HCEC 1CT (cell line): Measurements from ENCODE around the gene VAMP4.
"Not testable (repeated sequence)": the region's sequence is repeated elsewhere in the genome, so short reads cannot be mapped to it uniquely, and the experiment has no call there.

Experiments used
- DNase-seq: peaks from one replicate; pipeline ENCODE4 v3.0.0-alpha.2; 2017

VAMP4 gene

GRCh38 chr1:171748651-171749050 is 6.8 kb upstream of the VAMP4 start:
- no peak for DNase-seq

- DNase-seq, result no peak
Observed at GRCh38 chr1:171744986-171745385, 3.1 kb upstream of the VAMP4 start.

DNA sequence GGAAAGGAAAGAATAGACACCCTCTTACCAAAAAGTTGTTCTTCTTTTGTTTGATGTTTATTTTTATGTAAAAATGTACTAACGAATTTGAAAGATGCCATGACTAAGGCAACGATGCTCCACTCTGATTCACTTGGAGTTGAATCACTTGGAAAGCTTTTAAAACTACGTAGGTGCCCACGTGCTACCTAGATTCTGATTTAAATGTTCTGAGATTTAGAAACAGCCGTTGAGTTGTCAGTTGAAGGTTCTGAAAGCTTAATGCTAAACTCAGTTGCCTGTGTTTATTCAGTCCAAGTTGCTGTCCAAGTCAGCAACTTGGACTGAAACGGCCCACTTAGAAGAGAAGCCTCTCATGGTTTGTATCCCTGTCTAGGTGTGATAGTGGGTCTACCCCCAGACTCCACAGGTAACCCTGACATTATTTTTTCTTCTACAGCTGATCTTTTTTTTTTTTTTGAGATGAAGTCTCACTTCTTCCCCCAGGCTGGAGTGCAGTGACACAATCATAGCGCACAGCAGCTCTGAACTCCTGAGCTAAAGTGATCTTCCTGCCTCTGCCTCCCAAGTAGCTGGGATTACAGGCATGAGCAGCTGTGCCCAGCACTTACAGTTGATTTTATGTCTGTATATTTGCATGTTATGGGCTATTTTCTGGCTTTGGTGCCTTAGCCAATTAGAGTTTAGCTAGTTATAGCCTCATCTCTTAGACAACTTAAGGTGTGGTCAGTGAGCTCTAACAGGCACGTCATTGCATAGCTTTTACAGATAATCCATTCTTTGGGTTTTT is 1.4 kb upstream of the VAMP4 start:
- peak; percentile 87 for DNase-seq

GRCh38 chr1:171742577-171742922 is 685 bp upstream of the VAMP4 start:
- peak; percentile 52 for DNase-seq

DNA sequence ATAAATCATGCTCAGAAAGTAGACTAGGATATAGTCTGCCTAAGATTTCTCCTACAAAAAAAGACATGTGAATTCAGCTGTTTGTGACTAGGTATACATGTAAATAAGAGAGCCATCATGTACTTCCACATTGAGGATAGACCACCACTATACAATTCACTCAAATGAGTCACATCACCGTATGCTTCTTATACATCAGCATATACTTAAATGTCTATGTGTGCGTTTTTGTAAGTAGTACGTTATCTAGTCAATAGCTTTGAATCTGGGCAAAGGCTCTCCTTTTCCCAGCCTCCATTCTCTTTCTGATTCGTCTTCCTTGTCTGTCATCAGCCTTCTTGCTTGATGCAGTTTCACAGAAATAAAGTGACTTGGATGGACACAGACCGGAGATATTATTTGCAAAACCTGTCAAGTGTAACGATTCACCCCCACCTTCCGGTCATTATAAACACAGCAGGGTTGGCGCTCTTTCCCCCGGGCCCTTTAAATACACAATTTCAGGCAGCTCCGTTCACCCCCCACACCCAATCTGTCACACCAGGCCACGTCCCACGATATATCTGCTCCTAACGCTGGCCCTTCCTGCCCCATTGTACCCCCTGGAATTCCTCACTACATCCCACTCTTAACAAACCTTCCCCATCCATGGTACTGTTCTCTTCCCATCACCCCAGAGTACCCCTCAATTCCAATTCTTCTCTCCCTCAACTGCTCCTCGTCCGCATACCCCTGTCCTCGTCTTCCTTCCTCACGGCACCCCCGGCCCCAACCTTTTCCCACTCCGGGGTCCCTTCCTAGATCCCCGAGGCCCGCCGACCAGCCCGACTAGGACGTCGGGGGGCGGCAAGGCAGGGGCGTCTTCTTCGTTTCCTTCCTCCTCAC is 636 bp downstream of the VAMP4 start:
- DNase-seq, result peak; percentile 28

DNA sequence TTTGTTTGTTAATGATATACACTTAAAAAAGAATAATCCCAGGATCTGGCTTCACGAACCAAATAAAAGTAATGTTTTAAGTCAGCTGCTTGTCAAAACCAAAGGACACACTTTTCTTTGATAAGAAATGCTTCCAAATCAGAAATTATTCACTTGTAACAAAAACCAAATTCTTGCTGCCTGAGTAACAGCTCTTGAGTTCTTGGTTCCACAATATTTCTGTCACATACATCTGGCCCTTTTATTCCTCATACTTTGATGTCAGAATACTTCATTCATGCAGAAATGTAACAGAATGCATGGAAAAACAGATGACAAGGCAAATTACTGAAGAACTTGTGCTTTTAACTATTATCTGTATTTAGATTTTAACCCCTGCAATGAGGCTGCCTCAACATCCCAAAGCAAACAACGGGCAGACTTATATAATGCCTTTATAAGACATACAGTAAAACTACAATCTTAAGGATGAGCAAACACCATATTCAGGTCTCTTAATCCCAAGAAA is 1.5 kb downstream of the VAMP4 start:
- peak; percentile 16 for DNase-seq

- peak; percentile 58 for DNase-seq
Observed at GRCh38 chr1:171739656-171740055, 2.2 kb downstream of the VAMP4 start.

DNA sequence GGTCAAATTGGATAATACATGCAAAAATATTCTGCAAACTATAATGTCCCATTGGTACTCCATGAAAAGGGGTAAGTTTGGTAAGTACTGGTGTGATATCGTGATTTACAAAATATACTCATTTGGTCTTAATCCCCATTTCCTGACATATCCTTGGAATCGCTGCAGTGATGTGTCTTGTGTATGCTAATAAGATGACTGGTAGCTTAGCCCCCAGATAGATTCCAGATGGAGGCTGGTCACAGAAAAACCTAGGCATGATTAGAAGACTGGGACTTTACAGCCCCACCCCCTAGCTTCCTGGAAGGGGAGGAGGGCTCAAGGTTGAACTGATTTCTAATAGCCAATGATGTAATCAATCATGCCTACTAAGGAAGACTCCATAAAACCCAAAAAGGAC is 3.0 kb downstream of the VAMP4 start:
- peak; percentile 66 for DNase-seq

DNA sequence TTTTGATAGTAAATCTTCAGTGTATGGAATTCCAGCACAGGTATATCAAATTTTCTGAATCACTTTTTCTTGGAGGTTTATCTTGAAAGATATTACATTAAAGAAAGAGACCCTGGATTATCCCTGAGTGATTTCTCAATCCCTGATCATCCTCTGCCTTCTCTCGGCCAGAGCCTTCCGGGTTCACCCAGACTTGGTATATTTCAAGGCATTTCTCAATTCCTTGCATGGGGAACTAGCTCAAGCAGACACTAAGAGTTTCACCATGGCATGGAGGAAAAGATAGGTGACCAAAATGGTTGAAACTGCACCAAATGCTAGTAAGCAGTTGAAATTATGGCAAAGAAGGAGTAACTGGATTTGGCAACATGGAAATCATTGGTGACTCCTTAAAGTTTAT is 5.7 kb downstream of the VAMP4 start:
- DNase-seq, result no peak

DNA sequence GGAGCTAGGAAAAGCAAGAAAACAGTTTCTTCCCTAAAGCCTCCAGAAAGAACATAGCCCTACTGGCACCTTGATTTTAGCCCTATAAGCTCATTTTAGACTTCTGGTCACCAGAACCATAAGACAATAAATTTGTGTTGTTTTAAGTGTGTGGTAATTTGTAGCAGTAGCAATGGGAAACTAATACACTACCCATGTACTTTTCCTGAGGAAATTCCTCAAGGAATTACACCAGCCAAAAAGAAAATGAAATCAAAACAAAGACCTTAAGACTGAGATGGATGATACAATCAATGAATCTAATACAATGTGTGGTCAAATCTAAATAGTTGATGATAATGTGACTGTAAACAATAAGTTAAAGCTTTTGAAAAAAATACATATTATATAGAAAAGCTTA is 11.8 kb downstream of the VAMP4 start:
- DNase-seq, result no peak

DNA sequence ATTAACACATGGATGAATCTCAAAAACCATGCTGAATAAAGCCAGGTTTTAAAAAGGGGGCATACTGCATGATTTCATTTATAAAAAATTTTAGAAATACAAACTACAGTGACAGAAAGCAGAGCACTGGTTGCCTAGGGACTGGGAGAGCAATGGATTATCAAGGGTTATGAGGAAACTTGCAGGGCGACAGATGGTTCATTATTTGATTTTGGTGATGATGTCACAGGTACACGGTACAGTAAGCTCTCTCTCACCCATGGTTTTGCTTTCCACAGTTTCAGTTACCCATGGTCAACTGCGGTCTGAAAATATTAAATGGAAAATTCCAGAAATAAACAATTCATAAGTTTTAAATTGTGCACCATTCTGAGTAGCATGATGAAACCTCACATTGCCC is 14.1 kb downstream of the VAMP4 start:
- DNase-seq, result no peak

- DNase-seq, result not testable (repeated sequence)
Observed at GRCh38 chr1:171723180-171723579, 18.7 kb downstream of the VAMP4 start.

- DNase-seq, result no peak
Observed at GRCh38 chr1:171718848-171719247, 23.0 kb downstream of the VAMP4 start.

GRCh38 chr1:171718216-171718615 is 23.6 kb downstream of the VAMP4 start:
- peak; percentile 24 for DNase-seq

DNA sequence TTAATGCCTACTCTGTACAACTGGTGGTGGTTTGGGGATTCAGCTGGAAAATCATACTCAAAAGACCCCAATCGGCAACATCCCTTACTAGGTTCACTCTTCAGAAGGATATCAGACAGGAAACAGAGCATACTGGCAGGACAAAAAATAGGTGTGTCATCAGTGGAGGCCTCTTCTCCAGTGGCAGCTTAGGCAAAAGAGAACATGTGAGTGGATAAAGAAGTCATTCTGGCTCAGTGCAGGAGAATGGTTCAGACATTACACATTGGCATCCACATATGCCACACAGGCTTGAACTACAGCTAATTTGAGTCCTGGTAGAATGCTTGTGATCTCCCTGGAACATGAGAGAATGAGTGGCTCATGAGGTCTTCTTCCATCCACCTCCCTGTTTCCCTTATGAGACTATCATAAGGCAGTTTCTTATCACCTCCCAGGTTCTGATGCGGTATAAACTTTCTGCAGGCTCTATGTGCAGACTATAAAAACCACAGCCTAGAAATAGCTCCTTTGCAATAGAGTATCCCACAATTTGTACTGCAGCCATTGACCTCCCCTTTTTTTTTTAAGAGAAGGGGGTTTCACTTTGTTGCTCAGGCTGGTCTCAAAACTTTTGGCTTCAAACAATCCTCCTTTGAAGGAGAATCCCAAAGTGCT is 24.7 kb downstream of the VAMP4 start:
- peak; percentile 4 for DNase-seq

DNA sequence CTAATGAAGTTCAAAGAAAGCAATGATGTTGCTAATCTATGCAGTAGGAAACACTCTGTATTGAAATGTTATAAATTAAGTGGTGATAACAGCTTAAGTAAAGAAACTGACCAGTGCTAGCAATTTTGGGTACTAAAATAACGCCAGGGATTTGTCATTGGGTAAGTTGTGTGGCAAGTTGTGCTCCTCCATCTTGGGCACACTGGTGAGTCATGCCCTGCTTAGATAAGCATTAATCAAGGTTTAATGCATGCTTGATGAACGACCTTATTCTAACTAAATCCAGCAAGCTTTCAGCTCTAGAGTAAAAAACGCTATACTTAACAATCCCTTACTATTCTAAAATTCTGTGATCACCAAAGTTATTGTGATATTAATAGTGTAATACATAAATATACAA is 25.2 kb downstream of the VAMP4 start:
- DNase-seq, result peak; percentile 10

DNA sequence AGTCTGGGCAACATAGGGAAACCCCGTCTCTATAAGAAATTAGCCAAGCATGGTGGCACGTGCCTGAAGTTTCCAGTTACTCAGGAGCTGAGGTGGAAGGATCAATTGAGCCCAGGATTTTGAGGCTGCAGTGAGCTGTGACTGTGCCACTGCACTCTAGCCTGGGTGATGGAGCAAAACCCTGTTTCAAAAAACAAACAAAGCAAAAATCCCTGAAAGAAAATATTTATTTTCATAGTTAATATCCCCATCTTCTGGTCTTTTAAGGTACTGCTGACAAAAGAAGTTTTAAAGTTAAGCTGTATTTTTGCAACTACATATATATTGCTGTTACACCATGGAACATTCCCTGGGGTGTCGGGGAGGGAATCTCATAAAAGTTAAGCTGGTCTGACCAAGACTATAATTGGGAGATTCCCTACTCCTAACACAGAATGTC is 26.0 kb downstream of the VAMP4 start:
- peak; percentile 11 for DNase-seq

DNA sequence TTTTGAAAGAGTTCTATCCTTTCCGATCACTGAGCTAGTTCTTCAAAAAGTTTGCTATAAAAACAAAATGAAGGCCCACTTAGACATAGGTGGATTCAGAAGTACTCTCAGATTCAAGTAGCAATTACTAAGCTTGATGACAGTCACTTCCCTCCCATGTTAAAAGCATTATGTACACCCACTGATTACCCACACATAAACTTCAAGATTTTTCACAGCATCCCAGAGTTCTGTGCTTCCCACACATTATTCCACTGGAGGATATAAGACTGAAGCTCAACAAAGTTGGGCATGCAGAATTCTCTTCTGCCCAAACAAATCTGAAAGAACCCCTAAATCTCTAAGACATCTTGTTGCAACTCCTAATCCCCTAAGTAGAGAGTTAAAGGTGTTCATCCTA is 29.5 kb downstream of the VAMP4 start:
- no peak for DNase-seq

DNA sequence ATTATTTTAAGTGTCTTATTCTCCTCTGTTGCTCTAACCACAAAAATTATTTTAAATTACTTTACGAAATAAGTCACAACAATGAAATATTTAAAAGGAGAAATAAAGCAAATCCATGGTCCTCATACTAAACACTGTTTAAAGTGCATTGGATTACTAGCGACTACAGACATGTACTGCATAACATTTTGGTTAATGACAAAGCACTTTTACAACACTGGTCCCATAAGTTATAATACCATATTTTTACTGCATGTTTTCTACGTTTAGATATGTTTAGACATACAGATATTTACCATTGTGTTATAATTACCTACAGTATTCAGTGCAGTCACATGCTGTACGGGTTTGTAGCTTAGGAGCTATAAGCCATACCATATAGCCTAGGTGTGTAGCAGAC is 30.2 kb downstream of the VAMP4 start:
- no peak for DNase-seq

GRCh38 chr1:171707583-171707982 is 34.3 kb downstream of the VAMP4 start:
- no peak for DNase-seq

DNA sequence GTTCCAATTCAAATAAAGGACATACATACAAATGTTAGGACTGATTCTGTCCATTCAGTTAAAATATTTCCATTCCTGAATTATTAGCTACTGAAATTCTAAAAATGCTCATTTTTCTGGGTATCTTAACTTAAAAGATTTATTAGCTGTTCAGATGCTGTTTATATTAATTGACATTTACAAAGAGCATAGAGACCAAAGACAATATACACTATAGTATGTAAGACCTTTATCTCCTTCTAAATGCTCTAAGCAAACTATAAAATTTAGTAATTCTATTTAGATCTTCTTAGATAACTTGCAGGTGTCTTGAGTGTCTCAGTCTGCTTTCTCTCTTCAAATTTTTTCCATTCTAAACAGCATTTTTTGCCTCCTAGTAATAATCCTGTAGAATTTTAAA is 39.3 kb downstream of the VAMP4 start:
- DNase-seq, result no peak

DNA sequence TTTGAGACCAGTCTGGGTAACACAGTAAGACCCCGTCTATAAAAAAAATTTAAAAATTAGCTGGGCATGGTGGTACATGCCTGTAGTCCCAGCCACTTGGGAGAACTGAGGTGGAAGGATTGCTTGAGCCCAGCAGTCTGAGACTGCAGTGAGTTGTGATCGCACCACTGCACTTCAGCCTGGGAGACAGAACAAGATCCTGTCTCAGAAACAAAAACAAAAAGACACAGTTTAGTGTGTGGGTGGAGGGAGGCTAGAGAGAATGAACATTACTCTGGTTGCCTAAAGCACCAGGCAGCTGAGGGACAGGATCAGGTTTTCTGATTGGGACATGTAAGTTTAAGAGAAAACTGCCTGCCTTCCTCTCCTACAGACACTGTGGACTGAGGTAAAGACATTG is 42.3 kb downstream of the VAMP4 start:
- no peak for DNase-seq

DNA sequence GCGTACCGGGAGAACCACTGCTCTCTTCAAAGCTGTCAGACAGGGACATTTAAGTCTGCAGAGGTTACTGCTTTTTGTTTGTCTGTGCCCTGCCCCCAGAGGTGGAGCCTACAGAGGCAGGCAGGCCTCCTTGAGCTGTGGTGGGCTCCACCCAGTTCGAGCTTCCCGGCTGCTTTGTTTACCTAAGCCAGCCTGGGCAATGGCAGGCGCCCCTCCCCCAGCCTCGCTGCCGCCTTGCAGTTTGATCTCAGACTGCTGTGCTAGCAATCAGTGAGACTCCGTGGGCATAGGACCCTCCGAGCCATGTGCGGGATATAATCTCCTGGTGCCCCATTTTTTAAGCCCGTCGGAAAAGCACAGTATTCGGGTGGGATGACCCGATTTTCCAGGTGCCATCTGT is 46.1 kb downstream of the VAMP4 start:
- not testable (repeated sequence) for DNase-seq
